CD8-positive, alpha-beta memory T cell (primary cell): ENCODE data around the gene CDH23. TPM values are rescaled to one million over a fixed set of nuclear protein-coding genes. Genes with fewer than 3 reads are reported as not detected.

Experiments
- CTCF ChIA-PET: fragments of 350-600 bp; sonication (Branson Sonifier 250); formaldehyde crosslinking; loops from one replicate; lab custom pipeline; 2021; ENCODE audit warnings: antibody characterized with exemption; lab: Charles Lee
- POLR2A ChIA-PET: fragments of 350-600 bp; sonication (Branson Sonifier 250); formaldehyde crosslinking; loops from one replicate; lab custom pipeline; 2021; ENCODE audit warnings: antibody characterized with exemption; lab: Charles Lee
- DNase-seq, 5 donors: peaks; one replicate each; pipeline versions ENCODE4 v3.0.0 to v3.0.0-alpha.2; 2020 to 2022; ENCODE audit warnings: mixed read lengths in 1 of 5
- H3K27ac ChIP-seq: one replicate; pipeline ENCODE4 v1.7.0; 2013; ENCODE audit warnings: low read depth, mild to moderate bottlenecking, low read length, moderate library complexity
- H3K27me3 ChIP-seq: 2 replicates; pipeline ENCODE4 v1.7.0; 2013; ENCODE audit warnings: low read length, mild to moderate bottlenecking; ENCODE audit not compliant: insufficient read depth, poor library complexity, severe bottlenecking
- H3K36me3 ChIP-seq: 2 replicates; pipeline ENCODE4 v1.7.0; 2013; ENCODE audit warnings: mild to moderate bottlenecking, low read length, moderate library complexity; ENCODE audit not compliant: insufficient read depth
- H3K4me1 ChIP-seq: 2 replicates; pipeline ENCODE4 v1.7.0; 2013; ENCODE audit warnings: mild to moderate bottlenecking, low read length, moderate library complexity; ENCODE audit not compliant: insufficient read depth
- H3K4me3 ChIP-seq: 2 replicates; pipeline ENCODE4 v1.7.0; 2013; ENCODE audit warnings: mild to moderate bottlenecking, low read length
- H3K9me3 ChIP-seq: 2 replicates; pipeline ENCODE4 v1.7.0; 2013; ENCODE audit warnings: mild to moderate bottlenecking, low read length
- H3K27ac Mint-ChIP-seq, 8 donors: one replicate each; pipeline ENCODE4 v1.8.0; 2020 to 2021; ENCODE audit warnings: mixed read lengths in 8 of 8, mild to moderate bottlenecking in 6 of 8, inconsistent platforms in 3 of 8, moderate library complexity in 3 of 8
- H3K27me3 Mint-ChIP-seq, 2 donors: one replicate each; pipeline ENCODE4 v1.8.0; 2020 to 2021; ENCODE audit warnings: mixed read lengths in 2 of 2, mild to moderate bottlenecking in 1 of 2, moderate library complexity in 1 of 2
- H3K36me3 Mint-ChIP-seq, 3 donors: one replicate each; pipeline ENCODE4 v1.8.0; 2020 to 2021; ENCODE audit warnings: mixed read lengths in 3 of 3, inconsistent platforms in 1 of 3, mild to moderate bottlenecking in 1 of 3
- H3K4me1 Mint-ChIP-seq, 3 donors: one replicate each; pipeline ENCODE4 v1.8.0; 2020 to 2021; ENCODE audit warnings: mixed read lengths in 3 of 3, inconsistent platforms in 1 of 3, mild to moderate bottlenecking in 1 of 3
- H3K4me3 Mint-ChIP-seq, 7 donors: one replicate each; pipeline ENCODE4 v1.8.0; 2020 to 2021; ENCODE audit warnings: mixed read lengths in 7 of 7, mild to moderate bottlenecking in 6 of 7, moderate library complexity in 4 of 7, inconsistent platforms in 2 of 7
- H3K9me3 Mint-ChIP-seq, 5 donors: one replicate each; pipeline ENCODE4 v1.8.0; 2020 to 2022; ENCODE audit warnings: mixed read lengths in 5 of 5, mild to moderate bottlenecking in 3 of 5, moderate library complexity in 2 of 5, inconsistent platforms in 1 of 5
- polyA plus RNA-seq: library from polyadenylated mRNA; unstranded; fragments of 300-500 nt; fragmentation: Illumina TruSeq; gene quantifications from one replicate; pipeline ENCODE4 v1.2.3, GENCODE V29; 2021
- total RNA-seq, 2 experiments: library from RNA; stranded (reverse); gene quantifications; one replicate each; pipeline ENCODE4 v1.2.3, GENCODE V29; 2021

The CDH23 gene
- total and polyA plus RNA-seq, 3 experiments from 2014 or later: 0.74 to 2.0 (median 0.78) TPM

- Histone ChIP-seq H3K4me1 (no peaks in the 10 kb centered on the region), H3K4me3 (no peak overlapping the region), H3K27me3 (no peaks in the 10 kb centered on the region), H3K36me3 (no peaks in the 10 kb centered on the region), H3K27ac (no peak overlapping the region), H3K9me3 (no peaks in the 10 kb centered on the region)
- H3K4me1 Mint-ChIP-seq: no peaks in the 10 kb centered on the region
- H3K36me3 Mint-ChIP-seq: no peaks in the 10 kb centered on the region
- DNase-seq: no peak
- CTCF ChIA-PET: no interaction called here
- peaks cover 5 to 29% of the 10 kb centered on the region in 2 donors for H3K27me3 Mint-ChIP-seq
- H3K27ac Mint-ChIP-seq: no peak overlapping the region
- H3K4me3 Mint-ChIP-seq: no peak overlapping the region
- POLR2A ChIA-PET: no interaction called here
- no peaks in the 10 kb centered on the region for H3K9me3 Mint-ChIP-seq
Observed at GRCh38 chr10:71496927-71497762, 100.4 kb downstream of the CDH23 start.

- no peaks in the 10 kb centered on the region for H3K4me1 Mint-ChIP-seq
- no peak for DNase-seq
- no peaks in the 10 kb centered on the region for H3K9me3 Mint-ChIP-seq
- no peaks in the 10 kb centered on the region for H3K4me1 ChIP-seq
- H3K9me3 ChIP-seq: no peaks in the 10 kb centered on the region
- H3K27me3 Mint-ChIP-seq: peaks cover 5 to 24% of the 10 kb centered on the region in 2 donors
- no peak overlapping the region for H3K4me3 ChIP-seq
- no peaks in the 10 kb centered on the region for H3K36me3 Mint-ChIP-seq
- no peaks in the 10 kb centered on the region for H3K27me3 ChIP-seq
- POLR2A ChIA-PET: no interaction called here
- no peak overlapping the region for H3K27ac ChIP-seq
- H3K4me3 Mint-ChIP-seq: no peak overlapping the region
- no peak overlapping the region for H3K27ac Mint-ChIP-seq
- no peaks in the 10 kb centered on the region for H3K36me3 ChIP-seq
- CTCF ChIA-PET: no interaction called here
Observed at GRCh38 chr10:71497763-71498326, 101.1 kb downstream of the CDH23 start.

GRCh38 chr10:71501402-71501801 is 104.7 kb downstream of the CDH23 start:
- no peak overlapping the region for H3K27ac ChIP-seq
- no peaks in the 10 kb centered on the region for H3K4me1 ChIP-seq
- H3K9me3 Mint-ChIP-seq: no peaks in the 10 kb centered on the region
- no peak for DNase-seq
- H3K4me1 Mint-ChIP-seq: no peaks in the 10 kb centered on the region
- peak overlapping the region in 1 of 8 donors; percentile 33 for H3K27ac Mint-ChIP-seq
- no peaks in the 10 kb centered on the region for H3K27me3 ChIP-seq
- H3K27me3 Mint-ChIP-seq: peaks cover 5 to 25% of the 10 kb centered on the region in 2 donors
- peaks cover 0 to 4% (median 0%) of the 10 kb centered on the region in 3 donors for H3K36me3 Mint-ChIP-seq
- H3K36me3 ChIP-seq: no peaks in the 10 kb centered on the region
- CTCF ChIA-PET: no interaction called here
- H3K4me3 Mint-ChIP-seq: no peak overlapping the region
- POLR2A ChIA-PET: no interaction called here
- H3K4me3 ChIP-seq: no peak overlapping the region
- no peaks in the 10 kb centered on the region for H3K9me3 ChIP-seq

- CTCF ChIA-PET: no interaction called here
- H3K27me3 ChIP-seq: no peaks in the 10 kb centered on the region
- H3K27ac Mint-ChIP-seq: no peak overlapping the region
Observed at GRCh38 chr10:71502190-71502589, 105.5 kb downstream of the CDH23 start.

GRCh38 chr10:71502851-71503250 is 106.1 kb downstream of the CDH23 start:
- no peaks in the 10 kb centered on the region for H3K4me1 Mint-ChIP-seq
- Histone ChIP-seq H3K36me3 (no peaks in the 10 kb centered on the region), H3K4me3 (no peak overlapping the region), H3K27ac (no peak overlapping the region), H3K4me1 (no peaks in the 10 kb centered on the region), H3K27me3 (no peaks in the 10 kb centered on the region), H3K9me3 (no peaks in the 10 kb centered on the region)
- POLR2A ChIA-PET: no interaction called here
- no peaks in the 10 kb centered on the region for H3K9me3 Mint-ChIP-seq
- peaks cover 0 to 4% (median 0%) of the 10 kb centered on the region in 3 donors for H3K36me3 Mint-ChIP-seq
- CTCF ChIA-PET: no interaction called here
- H3K27ac Mint-ChIP-seq: peak overlapping the region in 1 of 8 donors; percentile 50
- peaks cover 5 to 25% of the 10 kb centered on the region in 2 donors for H3K27me3 Mint-ChIP-seq
- DNase-seq: no peak
- no peak overlapping the region for H3K4me3 Mint-ChIP-seq

More at GRCh38 chr10:71502190-71502589, 105.5 kb downstream of the CDH23 start:
- DNase-seq: no peak
- Histone ChIP-seq H3K9me3 (no peaks in the 10 kb centered on the region), H3K36me3 (no peaks in the 10 kb centered on the region), H3K4me1 (no peaks in the 10 kb centered on the region), H3K27ac (no peak overlapping the region), H3K4me3 (no peak overlapping the region)
- Mint-ChIP-seq H3K4me1 (no peaks in the 10 kb centered on the region), H3K36me3 (peaks cover 0 to 4% (median 0%) of the 10 kb centered on the region in 3 donors), H3K27me3 (peaks cover 5 to 25% of the 10 kb centered on the region in 2 donors), H3K4me3 (no peak overlapping the region), H3K9me3 (no peaks in the 10 kb centered on the region)
- POLR2A ChIA-PET: no interaction called here

GRCh38 chr10:71504168-71504567 is 107.4 kb downstream of the CDH23 start:
- H3K27ac Mint-ChIP-seq: no peak overlapping the region
- H3K27me3 ChIP-seq: no peaks in the 10 kb centered on the region
- no peak for DNase-seq
- H3K9me3 Mint-ChIP-seq: no peaks in the 10 kb centered on the region
- ChIA-PET CTCF (no interaction called here), POLR2A (no interaction called here)
- H3K9me3 ChIP-seq: no peaks in the 10 kb centered on the region
- no peaks in the 10 kb centered on the region for H3K36me3 ChIP-seq
- H3K4me1 ChIP-seq: no peaks in the 10 kb centered on the region
- H3K4me3 ChIP-seq: no peak overlapping the region
- no peak overlapping the region for H3K27ac ChIP-seq
- H3K27me3 Mint-ChIP-seq: peaks cover 5 to 15% of the 10 kb centered on the region in 2 donors
- peaks cover 0 to 4% (median 0%) of the 10 kb centered on the region in 3 donors for H3K36me3 Mint-ChIP-seq
- no peaks in the 10 kb centered on the region for H3K4me1 Mint-ChIP-seq
- no peak overlapping the region for H3K4me3 Mint-ChIP-seq

- Mint-ChIP-seq H3K4me3 (no peak overlapping the region), H3K36me3 (peaks cover 0 to 4% (median 0%) of the 10 kb centered on the region in 3 donors), H3K9me3 (no peaks in the 10 kb centered on the region), H3K27me3 (peaks cover 5 to 15% of the 10 kb centered on the region in 2 donors), H3K4me1 (no peaks in the 10 kb centered on the region), H3K27ac (no peak overlapping the region)
- Histone ChIP-seq H3K4me1 (no peaks in the 10 kb centered on the region), H3K27me3 (no peaks in the 10 kb centered on the region), H3K36me3 (no peaks in the 10 kb centered on the region), H3K4me3 (no peak overlapping the region), H3K27ac (no peak overlapping the region), H3K9me3 (no peaks in the 10 kb centered on the region)
- CTCF ChIA-PET: no interaction called here
- POLR2A ChIA-PET: no interaction called here
- no peak for DNase-seq
Observed at GRCh38 chr10:71504570-71504969, 107.8 kb downstream of the CDH23 start.

- Histone ChIP-seq H3K27me3 (no peaks in the 10 kb centered on the region), H3K4me1 (no peaks in the 10 kb centered on the region), H3K4me3 (no peak overlapping the region), H3K27ac (no peak overlapping the region), H3K9me3 (no peaks in the 10 kb centered on the region), H3K36me3 (no peaks in the 10 kb centered on the region)
- H3K9me3 Mint-ChIP-seq: no peaks in the 10 kb centered on the region
- peaks cover 0 to 4% (median 0%) of the 10 kb centered on the region in 3 donors for H3K36me3 Mint-ChIP-seq
- POLR2A ChIA-PET: no interaction called here
- DNase-seq: no peak
- H3K4me1 Mint-ChIP-seq: no peaks in the 10 kb centered on the region
- no peak overlapping the region for H3K27ac Mint-ChIP-seq
- H3K27me3 Mint-ChIP-seq: peaks cover 2 to 15% of the 10 kb centered on the region in 2 donors
- CTCF ChIA-PET: no interaction called here
- no peak overlapping the region for H3K4me3 Mint-ChIP-seq
Observed at GRCh38 chr10:71505862-71506261, 109.1 kb downstream of the CDH23 start.
